Liver (tissue), 9 donors: ENCODE measurements around the gene STRADA. TPM values are rescaled to one million over a fixed set of nuclear protein-coding genes. Genes with fewer than 3 reads are reported as not detected.

Source experiments
- DNase-seq: peaks from one replicate; pipeline ENCODE4 v3.0.0-alpha.2; 2017; ENCODE audit warnings: low spot score
- H3K27ac ChIP-seq, 2 donors: one replicate each; pipeline ENCODE4 v1.7.0; 2013; ENCODE audit warnings: inconsistent platforms in 2 of 2, low read length in 2 of 2, control low read depth in 1 of 2, low read depth in 1 of 2, mild to moderate bottlenecking in 1 of 2
- H3K27me3 ChIP-seq, 4 donors: one replicate each; pipeline versions ENCODE4 v1.6.1 to v1.7.0; 2013; ENCODE audit warnings: low read length in 3 of 4, inconsistent platforms in 1 of 4, mild to moderate bottlenecking in 1 of 4, moderate library complexity in 1 of 4; ENCODE audit not compliant: control insufficient read depth in 4 of 4, insufficient read depth in 4 of 4
- H3K36me3 ChIP-seq, 4 donors: one replicate each; pipeline versions ENCODE4 v1.6.1 to v1.7.0; 2013; ENCODE audit warnings: low read length in 3 of 4, mild to moderate bottlenecking in 3 of 4, low read depth in 1 of 4, moderate library complexity in 1 of 4; ENCODE audit not compliant: control insufficient read depth in 4 of 4, insufficient read depth in 3 of 4
- H3K4me1 ChIP-seq, 4 donors: one replicate each; pipeline versions ENCODE4 v1.6.1 to v1.7.0; 2013; ENCODE audit warnings: low read length in 3 of 4, mild to moderate bottlenecking in 3 of 4, moderate library complexity in 1 of 4; ENCODE audit not compliant: control insufficient read depth in 4 of 4, insufficient read depth in 4 of 4
- H3K4me3 ChIP-seq, 3 donors: one replicate each; pipeline versions ENCODE4 v1.6.1 to v1.7.0; 2013; ENCODE audit warnings: low read length in 3 of 3, control low read depth in 1 of 3, low read depth in 1 of 3, mild to moderate bottlenecking in 1 of 3
- H3K9ac ChIP-seq, 2 donors: one replicate each; pipeline ENCODE4 v1.7.0; 2013; ENCODE audit warnings: low read length in 2 of 2, mild to moderate bottlenecking in 2 of 2, moderate library complexity in 2 of 2, control low read depth in 1 of 2, low read depth in 1 of 2
- H3K9me3 ChIP-seq, 4 donors: one replicate each; pipeline versions ENCODE4 v1.6.1 to v1.7.0; 2013; ENCODE audit warnings: low read length in 3 of 4; ENCODE audit not compliant: control insufficient read depth in 4 of 4
- ATF3 ChIP-seq: IDR thresholded peaks from 2 replicates; pipeline ENCODE4 v1.6.1; 2016; ENCODE audit warnings: antibody characterized with exemption
- CTCF ChIP-seq: fragments of 150-350 bp; IDR thresholded peaks from 2 replicates; pipeline ENCODE4 v1.5.1; 2017; ENCODE audit warnings: improper control_type of control experiment, low read depth, low read length; ENCODE audit not compliant: missing input control
- EGR1 ChIP-seq, 2 donors: IDR thresholded peaks; 2 replicates each; pipeline ENCODE4 v1.6.1; 2016 to 2018; ENCODE audit warnings: antibody characterized with exemption in 2 of 2, low read depth in 2 of 2
- FOXA1 ChIP-seq: IDR thresholded peaks from 2 replicates; pipeline ENCODE4 v1.6.1; 2016; ENCODE audit warnings: antibody characterized with exemption
- FOXA2 ChIP-seq: IDR thresholded peaks from 2 replicates; pipeline ENCODE4 v1.6.1; 2016; ENCODE audit warnings: antibody characterized with exemption
- GABPA ChIP-seq, 2 donors: IDR thresholded peaks in 1 of 2; conservative IDR thresholded peaks in 1 of 2; 2 replicates each; pipeline ENCODE4 v1.6.1; 2016; ENCODE audit warnings: antibody characterized with exemption in 2 of 2, mild to moderate bottlenecking in 1 of 2, moderate library complexity in 1 of 2
- HNF4A ChIP-seq, 2 donors: conservative IDR thresholded peaks; 2 replicates each; pipeline ENCODE4 v1.6.1; 2016; ENCODE audit warnings: antibody characterized with exemption in 2 of 2, mild to moderate bottlenecking in 2 of 2
- HNF4G ChIP-seq: IDR thresholded peaks from 2 replicates; pipeline ENCODE4 v1.6.1; 2016; ENCODE audit warnings: antibody characterized with exemption
- JUND ChIP-seq, 2 donors: IDR thresholded peaks; 2 replicates each; pipeline ENCODE4 v1.6.1; 2016; ENCODE audit warnings: antibody characterized with exemption in 2 of 2
- MAX ChIP-seq: IDR thresholded peaks from 2 replicates; pipeline ENCODE4 v1.6.1; 2016; ENCODE audit warnings: antibody characterized with exemption
- NR2F2 ChIP-seq: IDR thresholded peaks from 2 replicates; pipeline ENCODE4 v1.6.1; 2016; ENCODE audit warnings: antibody characterized with exemption
- RAD21 ChIP-seq, 2 donors: IDR thresholded peaks; 2 replicates each; pipeline ENCODE4 v1.6.1; 2016; ENCODE audit warnings: antibody characterized with exemption in 2 of 2, mild to moderate bottlenecking in 2 of 2
- RXRA ChIP-seq, 2 donors: IDR thresholded peaks; 2 replicates each; pipeline ENCODE4 v1.6.1; 2017 to 2018; ENCODE audit warnings: antibody characterized with exemption in 2 of 2, mild to moderate bottlenecking in 1 of 2
- SP1 ChIP-seq: IDR thresholded peaks from 2 replicates; pipeline ENCODE4 v1.6.1; 2018; ENCODE audit warnings: antibody characterized with exemption, mild to moderate bottlenecking
- TAF1 ChIP-seq: conservative IDR thresholded peaks from 2 replicates; pipeline ENCODE4 v1.6.1; 2016; ENCODE audit warnings: antibody characterized with exemption, mild to moderate bottlenecking
- YY1 ChIP-seq: IDR thresholded peaks from 2 replicates; pipeline ENCODE4 v1.6.1; 2016; ENCODE audit warnings: antibody characterized with exemption, mild to moderate bottlenecking
- WGBS: extraction: QIAGEN DNeasy Blood & Tissue Kit; methylation state at CpG from one replicate; pipeline ENCODE4 v1.1.7; 2013; 5-methylcytosine and 5-hydroxymethylcytosine counted together
- polyA plus RNA-seq, 2 donors: library from polyadenylated mRNA; stranded (reverse) in 1 of 2; unstranded in 1 of 2; fragments of 200-250 nt in 1 of 2; fragments of >200 nt in 1 of 2; fragmentation: Nextera tagmentation in 1 of 2; extraction: Ambion mirVana in 1 of 2; gene quantifications; one replicate each; pipeline versions ENCODE4 v1.2.1 to v1.2.3, GENCODE V29; 2013 to 2015
- total RNA-seq, 2 donors: library from RNA; depleted of rRNA; stranded (reverse); fragments of >200 nt; gene quantifications; one replicate each; pipeline ENCODE4 v1.2.3, GENCODE V29; 2014
- TF ChIP-seq, protein P1 (sequence below): IDR thresholded peaks from 2 replicates; pipeline ENCODE4 v1.6.1; 2016; ENCODE audit warnings: antibody characterized with exemption
- TF ChIP-seq, protein P2 (sequence below): IDR thresholded peaks from 2 replicates; pipeline ENCODE4 v1.6.1; 2016; ENCODE audit warnings: antibody characterized with exemption, mild to moderate bottlenecking
- donor health status: healthy.
- donor health status: healthy.
- donor health status: healthy.
- donor health status: healthy.
- donor health status: healthy.

The STRADA gene
- total and polyA plus RNA-seq, 4 donors = 7.7 to 17.9 (median 8.2) TPM

GRCh38 chr17:63685041-63685440 is 56.6 kb downstream of the STRADA start:
- Histone ChIP-seq H3K27me3 (no peaks in the 10 kb centered on the region), H3K9ac (no peak overlapping the region), H3K9me3 (no peaks in the 10 kb centered on the region), H3K27ac (no peak overlapping the region), H3K36me3 (peaks cover 4 to 42% (median 37%) of the 10 kb centered on the region in 4 donors), H3K4me1 (peaks cover 4 to 14% (median 7%) of the 10 kb centered on the region in 4 donors), H3K4me3 (no peak overlapping the region)
- DNase-seq = no peak
- TF ChIP-seq FOXA1 = no peak
- no peak for TF ChIP-seq JUND (IDR thresholded peaks at IDR 0.05)
- TF ChIP-seq CTCF = no peak
- TF ChIP-seq, protein P1, sequence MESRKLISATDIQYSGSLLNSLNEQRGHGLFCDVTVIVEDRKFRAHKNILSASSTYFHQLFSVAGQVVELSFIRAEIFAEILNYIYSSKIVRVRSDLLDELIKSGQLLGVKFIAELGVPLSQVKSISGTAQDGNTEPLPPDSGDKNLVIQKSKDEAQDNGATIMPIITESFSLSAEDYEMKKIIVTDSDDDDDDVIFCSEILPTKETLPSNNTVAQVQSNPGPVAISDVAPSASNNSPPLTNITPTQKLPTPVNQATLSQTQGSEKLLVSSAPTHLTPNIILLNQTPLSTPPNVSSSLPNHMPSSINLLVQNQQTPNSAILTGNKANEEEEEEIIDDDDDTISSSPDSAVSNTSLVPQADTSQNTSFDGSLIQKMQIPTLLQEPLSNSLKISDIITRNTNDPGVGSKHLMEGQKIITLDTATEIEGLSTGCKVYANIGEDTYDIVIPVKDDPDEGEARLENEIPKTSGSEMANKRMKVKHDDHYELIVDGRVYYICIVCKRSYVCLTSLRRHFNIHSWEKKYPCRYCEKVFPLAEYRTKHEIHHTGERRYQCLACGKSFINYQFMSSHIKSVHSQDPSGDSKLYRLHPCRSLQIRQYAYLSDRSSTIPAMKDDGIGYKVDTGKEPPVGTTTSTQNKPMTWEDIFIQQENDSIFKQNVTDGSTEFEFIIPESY = no peak
- TF ChIP-seq SP1 = no peak
- no peak for TF ChIP-seq NR2F2
- TF ChIP-seq GABPA (IDR thresholded peaks at IDR 0.05 in 1 of 2, conservative IDR thresholded peaks at IDR 0.05 in 1 of 2) = no peak
- no peak for TF ChIP-seq HNF4G
- no peak for TF ChIP-seq FOXA2
- TF ChIP-seq RAD21 (IDR thresholded peaks at IDR 0.05) = no peak
- TF ChIP-seq HNF4A (conservative IDR thresholded peaks at IDR 0.05) = no peak
- no peak for TF ChIP-seq TAF1
- TF ChIP-seq ATF3 = no peak
- TF ChIP-seq EGR1 (IDR thresholded peaks at IDR 0.05; ENCODE audit: low read depth in 2 of 2) = no peak
- TF ChIP-seq YY1 = no peak
- TF ChIP-seq, protein P2, sequence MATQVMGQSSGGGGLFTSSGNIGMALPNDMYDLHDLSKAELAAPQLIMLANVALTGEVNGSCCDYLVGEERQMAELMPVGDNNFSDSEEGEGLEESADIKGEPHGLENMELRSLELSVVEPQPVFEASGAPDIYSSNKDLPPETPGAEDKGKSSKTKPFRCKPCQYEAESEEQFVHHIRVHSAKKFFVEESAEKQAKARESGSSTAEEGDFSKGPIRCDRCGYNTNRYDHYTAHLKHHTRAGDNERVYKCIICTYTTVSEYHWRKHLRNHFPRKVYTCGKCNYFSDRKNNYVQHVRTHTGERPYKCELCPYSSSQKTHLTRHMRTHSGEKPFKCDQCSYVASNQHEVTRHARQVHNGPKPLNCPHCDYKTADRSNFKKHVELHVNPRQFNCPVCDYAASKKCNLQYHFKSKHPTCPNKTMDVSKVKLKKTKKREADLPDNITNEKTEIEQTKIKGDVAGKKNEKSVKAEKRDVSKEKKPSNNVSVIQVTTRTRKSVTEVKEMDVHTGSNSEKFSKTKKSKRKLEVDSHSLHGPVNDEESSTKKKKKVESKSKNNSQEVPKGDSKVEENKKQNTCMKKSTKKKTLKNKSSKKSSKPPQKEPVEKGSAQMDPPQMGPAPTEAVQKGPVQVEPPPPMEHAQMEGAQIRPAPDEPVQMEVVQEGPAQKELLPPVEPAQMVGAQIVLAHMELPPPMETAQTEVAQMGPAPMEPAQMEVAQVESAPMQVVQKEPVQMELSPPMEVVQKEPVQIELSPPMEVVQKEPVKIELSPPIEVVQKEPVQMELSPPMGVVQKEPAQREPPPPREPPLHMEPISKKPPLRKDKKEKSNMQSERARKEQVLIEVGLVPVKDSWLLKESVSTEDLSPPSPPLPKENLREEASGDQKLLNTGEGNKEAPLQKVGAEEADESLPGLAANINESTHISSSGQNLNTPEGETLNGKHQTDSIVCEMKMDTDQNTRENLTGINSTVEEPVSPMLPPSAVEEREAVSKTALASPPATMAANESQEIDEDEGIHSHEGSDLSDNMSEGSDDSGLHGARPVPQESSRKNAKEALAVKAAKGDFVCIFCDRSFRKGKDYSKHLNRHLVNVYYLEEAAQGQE = no peak
- TF ChIP-seq MAX = no peak
- no peak for TF ChIP-seq RXRA (IDR thresholded peaks at IDR 0.05)
- 87% methylated on average over 2 of the region's 2 CpGs for WGBS
